KMS-11 (cell line): Measurements from ENCODE around the gene MAF.

Experiments
- H2AFZ ChIP-seq: fragments of 200-600 bp; sonication (generic); 2 replicates; pipeline ENCODE4 v1.6.1; 2016; ENCODE audit warnings: antibody characterized with exemption, mixed run types, low read depth
- H3K27ac ChIP-seq: fragments of 200-600 bp; sonication (generic); 2 replicates; pipeline ENCODE4 v1.6.1; 2016; ENCODE audit warnings: mild to moderate bottlenecking, mixed run types
- H3K27me3 ChIP-seq: fragments of 200-600 bp; sonication (generic); 2 replicates; pipeline ENCODE4 v1.6.1; 2017; ENCODE audit warnings: mild to moderate bottlenecking, low read depth, mixed run types, moderate library complexity; ENCODE audit not compliant: insufficient read depth
- H3K36me3 ChIP-seq: fragments of 200-600 bp; sonication (generic); 2 replicates; pipeline ENCODE4 v1.6.1; 2017; ENCODE audit warnings: mild to moderate bottlenecking, mixed run types; ENCODE audit not compliant: insufficient read depth
- H3K4me1 ChIP-seq: fragments of 200-600 bp; sonication (generic); 2 replicates; pipeline ENCODE4 v1.6.1; 2016; ENCODE audit warnings: mild to moderate bottlenecking, low read depth, mixed run types; ENCODE audit not compliant: poor library complexity, severe bottlenecking
- H3K4me2 ChIP-seq: fragments of 200-600 bp; sonication (generic); 2 replicates; pipeline ENCODE4 v1.7.0; 2016; ENCODE audit warnings: mild to moderate bottlenecking, mixed run types
- H3K4me3 ChIP-seq: fragments of 200-600 bp; sonication (generic); IDR thresholded peaks from 2 replicates; pipeline ENCODE4 v1.6.1; 2017; ENCODE audit warnings: low read depth, low read length, mixed read lengths; ENCODE audit not compliant: insufficient read depth
- H3K79me2 ChIP-seq: fragments of 200-600 bp; sonication (generic); 2 replicates; pipeline ENCODE4 v1.6.1; 2016; ENCODE audit warnings: low read depth, mixed run types; ENCODE audit not compliant: insufficient read depth
- H3K9ac ChIP-seq: fragments of 200-600 bp; sonication (generic); 2 replicates; pipeline ENCODE4 v1.6.1; 2016; ENCODE audit warnings: mild to moderate bottlenecking, mixed run types
- H4K20me1 ChIP-seq: fragments of 200-600 bp; sonication (generic); 2 replicates; pipeline ENCODE4 v1.6.1; 2016; ENCODE audit warnings: mild to moderate bottlenecking, mixed run types; ENCODE audit not compliant: insufficient read depth
- TF ChIP-seq, protein P1 (sequence below): fragments of 200-600 bp; sonication (generic); conservative IDR thresholded peaks from 2 replicates; pipeline ENCODE4 v1.6.1; 2017; ENCODE audit warnings: low read depth, mild to moderate bottlenecking, antibody characterized with exemption, low read length, moderate library complexity, mixed read lengths

Gene MAF

DNA sequence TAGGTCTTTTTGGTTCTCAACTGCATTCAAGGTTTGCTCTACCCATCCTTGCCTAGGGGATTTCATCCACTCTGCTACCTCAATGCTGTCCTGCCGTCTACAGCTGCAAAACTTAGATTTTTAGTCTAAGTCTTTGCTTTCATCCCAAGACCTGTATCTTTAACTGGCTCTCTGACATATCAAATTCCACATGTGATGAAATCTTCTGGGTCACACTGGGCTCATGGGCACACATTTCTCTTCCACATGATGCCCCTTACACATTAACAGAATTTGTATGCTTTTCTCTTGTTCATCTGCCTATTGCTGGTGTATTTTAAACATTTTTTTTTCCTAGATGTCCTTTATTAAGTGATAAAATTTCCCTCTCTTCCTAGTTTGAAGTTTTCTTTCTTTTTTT lies 39.6 kb downstream of the MAF start:
- no peaks in the 10 kb centered on the region for H3K36me3 ChIP-seq
- no peaks in the 10 kb centered on the region for H3K4me1 ChIP-seq
- H3K9ac ChIP-seq, result no peak overlapping the region
- H2AFZ ChIP-seq, result no peak overlapping the region
- TF ChIP-seq, protein P1, sequence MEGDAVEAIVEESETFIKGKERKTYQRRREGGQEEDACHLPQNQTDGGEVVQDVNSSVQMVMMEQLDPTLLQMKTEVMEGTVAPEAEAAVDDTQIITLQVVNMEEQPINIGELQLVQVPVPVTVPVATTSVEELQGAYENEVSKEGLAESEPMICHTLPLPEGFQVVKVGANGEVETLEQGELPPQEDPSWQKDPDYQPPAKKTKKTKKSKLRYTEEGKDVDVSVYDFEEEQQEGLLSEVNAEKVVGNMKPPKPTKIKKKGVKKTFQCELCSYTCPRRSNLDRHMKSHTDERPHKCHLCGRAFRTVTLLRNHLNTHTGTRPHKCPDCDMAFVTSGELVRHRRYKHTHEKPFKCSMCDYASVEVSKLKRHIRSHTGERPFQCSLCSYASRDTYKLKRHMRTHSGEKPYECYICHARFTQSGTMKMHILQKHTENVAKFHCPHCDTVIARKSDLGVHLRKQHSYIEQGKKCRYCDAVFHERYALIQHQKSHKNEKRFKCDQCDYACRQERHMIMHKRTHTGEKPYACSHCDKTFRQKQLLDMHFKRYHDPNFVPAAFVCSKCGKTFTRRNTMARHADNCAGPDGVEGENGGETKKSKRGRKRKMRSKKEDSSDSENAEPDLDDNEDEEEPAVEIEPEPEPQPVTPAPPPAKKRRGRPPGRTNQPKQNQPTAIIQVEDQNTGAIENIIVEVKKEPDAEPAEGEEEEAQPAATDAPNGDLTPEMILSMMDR, result no peak
- no peaks in the 10 kb centered on the region for H3K79me2 ChIP-seq
- no peak overlapping the region for H3K4me3 ChIP-seq
- H3K27ac ChIP-seq, result no peak overlapping the region
- no peak overlapping the region for H3K4me2 ChIP-seq
- H3K27me3 ChIP-seq, result no peaks in the 10 kb centered on the region
- H4K20me1 ChIP-seq, result no peaks in the 10 kb centered on the region

DNA sequence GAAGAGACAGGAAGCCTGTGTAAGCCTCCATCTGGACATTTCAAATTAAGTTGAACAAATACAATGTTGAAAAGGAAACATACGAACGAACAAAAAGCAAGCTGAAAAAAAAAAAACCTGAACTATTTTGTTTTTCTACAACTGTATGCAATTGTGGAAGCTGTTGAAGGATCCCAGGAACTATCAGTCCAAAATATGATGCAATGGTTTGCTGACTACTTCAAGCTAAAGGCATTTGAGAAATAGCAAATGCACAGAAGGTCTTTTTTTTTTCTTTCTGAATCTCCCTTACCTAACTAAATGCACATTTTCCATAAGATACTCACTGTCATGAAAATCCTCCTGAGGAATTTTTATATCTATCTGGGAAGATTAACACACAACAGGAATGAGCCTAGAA lies 40.2 kb downstream of the MAF start:
- Histone ChIP-seq H3K79me2 (no peaks in the 10 kb centered on the region), H3K36me3 (no peaks in the 10 kb centered on the region), H3K4me2 (no peak overlapping the region), H2AFZ (no peak overlapping the region), H3K4me3 (no peak overlapping the region), H3K27ac (no peak overlapping the region), H4K20me1 (no peaks in the 10 kb centered on the region), H3K9ac (no peak overlapping the region), H3K4me1 (no peaks in the 10 kb centered on the region), H3K27me3 (no peaks in the 10 kb centered on the region)
- TF ChIP-seq, protein P1, result no peak

DNA sequence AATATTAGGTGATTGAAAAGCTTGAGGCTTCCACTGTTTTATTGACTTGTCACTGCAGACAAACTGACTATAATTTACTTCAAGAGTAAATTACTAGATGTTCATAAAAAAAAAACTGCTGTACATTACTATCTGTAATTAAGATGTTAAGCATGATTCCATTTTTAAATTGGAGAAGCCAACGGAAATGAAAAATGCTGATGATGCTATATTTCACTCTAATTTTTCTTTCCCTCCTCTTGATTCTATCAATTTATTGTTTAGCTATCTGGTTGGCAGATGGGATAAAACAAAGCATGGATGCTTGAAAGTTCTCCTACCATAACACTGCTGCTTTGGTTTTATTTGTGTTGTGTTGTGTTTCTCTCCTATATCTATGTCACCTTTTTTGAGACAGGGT lies 41.0 kb downstream of the MAF start:
- H3K36me3 ChIP-seq, result no peaks in the 10 kb centered on the region
- no peaks in the 10 kb centered on the region for H4K20me1 ChIP-seq
- H2AFZ ChIP-seq, result no peak overlapping the region
- H3K27me3 ChIP-seq, result no peaks in the 10 kb centered on the region
- H3K79me2 ChIP-seq, result no peaks in the 10 kb centered on the region
- H3K27ac ChIP-seq, result no peak overlapping the region
- no peaks in the 10 kb centered on the region for H3K4me1 ChIP-seq
- TF ChIP-seq, protein P1, result no peak
- no peak overlapping the region for H3K4me3 ChIP-seq
- H3K4me2 ChIP-seq, result no peak overlapping the region
- no peak overlapping the region for H3K9ac ChIP-seq

GRCh38 chr16:79557421-79557820 lies 43.1 kb downstream of the MAF start:
- Histone ChIP-seq H3K27me3 (no peaks in the 10 kb centered on the region), H3K4me1 (no peaks in the 10 kb centered on the region), H4K20me1 (no peaks in the 10 kb centered on the region)

More at GRCh38 chr16:79557421-79557820, 43.1 kb downstream of the MAF start:
- no peaks in the 10 kb centered on the region for H3K79me2 ChIP-seq
- H3K4me2 ChIP-seq, result no peak overlapping the region
- TF ChIP-seq, protein P1, result no peak
- H3K27ac ChIP-seq, result no peak overlapping the region
- H3K36me3 ChIP-seq, result no peaks in the 10 kb centered on the region
- H2AFZ ChIP-seq, result no peak overlapping the region
- H3K9ac ChIP-seq, result no peak overlapping the region
- no peak overlapping the region for H3K4me3 ChIP-seq
